Large intestine (tissue), 3 donors: Measurements from ENCODE around the gene NYNRIN. TPM values are rescaled to one million over a fixed set of nuclear protein-coding genes. Genes with fewer than 3 reads are reported as not detected.

Source experiments
- DNase-seq, 2 donors: peaks; one replicate each; pipeline versions ENCODE4 v3.0.0 to v3.0.0-alpha.2; 2013
- H3K27ac ChIP-seq: one replicate; pipeline ENCODE4 v1.5.1; 2013; ENCODE audit warnings: low read length
- H3K27me3 ChIP-seq: 2 replicates; pipeline ENCODE4 v1.6.1; 2013; ENCODE audit warnings: low read length; ENCODE audit not compliant: control insufficient read depth, insufficient read depth
- H3K36me3 ChIP-seq: 2 replicates; pipeline ENCODE4 v1.6.1; 2013; ENCODE audit warnings: low read length; ENCODE audit not compliant: control insufficient read depth, insufficient read depth
- H3K4me1 ChIP-seq: one replicate; pipeline ENCODE4 v1.6.1; 2013; ENCODE audit warnings: low read length; ENCODE audit not compliant: control insufficient read depth, insufficient read depth
- H3K4me3 ChIP-seq: one replicate; pipeline ENCODE4 v1.5.1; 2013; ENCODE audit warnings: low read length
- H3K9me3 ChIP-seq: one replicate; pipeline ENCODE4 v1.6.1; 2013; ENCODE audit warnings: mild to moderate bottlenecking, low read depth, low read length, moderate library complexity; ENCODE audit not compliant: control insufficient read depth
- WGBS: methylation state at CpG from one replicate; pipeline ENCODE4 v1.1.5; 2013; ENCODE audit warnings: low lambda C conversion rate; ENCODE audit not compliant: insufficient coverage; 5-methylcytosine and 5-hydroxymethylcytosine counted together
- polyA plus RNA-seq: library from polyadenylated mRNA; unstranded; fragments of 120-200 nt; gene quantifications from one replicate; pipeline ENCODE4 v1.2.1, GENCODE V29; 2013

Gene NYNRIN
- polyA plus RNA-seq, 1 donor: 54.4 TPM

DNA sequence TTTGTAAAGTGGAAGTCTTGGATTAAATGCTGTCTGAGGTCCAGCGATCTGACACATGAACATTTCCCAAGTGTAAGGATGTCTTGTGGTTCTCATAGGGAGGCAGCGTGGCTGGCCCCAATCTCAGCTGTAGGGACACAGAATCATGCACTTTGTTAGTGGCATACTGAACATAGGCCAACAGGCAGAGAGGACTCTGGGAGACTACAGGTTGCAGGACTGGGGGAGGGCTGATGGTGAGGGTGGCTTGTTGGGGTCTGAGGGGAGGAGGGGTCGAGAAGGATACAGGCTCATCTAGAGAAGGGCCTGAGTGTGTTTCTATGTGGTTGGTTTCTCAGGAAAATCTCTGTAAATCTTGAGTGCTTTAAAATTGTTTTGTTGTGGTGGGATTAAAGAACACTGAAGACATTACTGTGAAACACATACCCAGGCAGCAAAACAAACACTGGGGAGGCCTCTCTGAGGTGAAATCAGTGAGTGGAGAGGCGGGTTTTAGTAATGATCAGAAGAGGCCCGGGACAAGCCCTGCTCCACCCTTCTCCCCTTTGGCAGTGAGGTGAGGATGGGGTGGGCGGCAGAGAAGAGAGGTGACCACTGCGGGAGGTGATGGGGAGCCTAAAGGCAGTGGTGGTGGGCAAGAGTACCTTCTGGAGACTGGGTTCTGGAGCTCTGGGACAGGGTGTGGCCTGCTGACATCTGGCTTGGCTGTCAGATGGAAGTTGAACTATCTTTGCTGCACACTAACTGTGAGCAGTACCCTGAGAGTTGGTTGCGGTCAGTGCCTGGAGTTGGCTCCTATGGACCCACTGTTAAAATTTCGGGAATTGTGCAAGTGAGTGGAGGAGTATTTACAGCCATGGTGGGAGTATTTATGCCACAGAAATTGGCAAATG is 3.3 kb downstream of the NYNRIN start:
- peaks cover 24% of the 10 kb centered on the region for H3K36me3 ChIP-seq
- DNase-seq: peak in 1 of 2 donors; percentile 41
- no CpG with 5 or more reads among the region's 9 CpGs for WGBS
- peak overlapping the region; percentile 28 for H3K27ac ChIP-seq
- no peaks in the 10 kb centered on the region for H3K27me3 ChIP-seq
- peaks cover 40% of the 10 kb centered on the region for H3K4me1 ChIP-seq
- no peaks in the 10 kb centered on the region for H3K9me3 ChIP-seq
- H3K4me3 ChIP-seq: no peak overlapping the region

DNA sequence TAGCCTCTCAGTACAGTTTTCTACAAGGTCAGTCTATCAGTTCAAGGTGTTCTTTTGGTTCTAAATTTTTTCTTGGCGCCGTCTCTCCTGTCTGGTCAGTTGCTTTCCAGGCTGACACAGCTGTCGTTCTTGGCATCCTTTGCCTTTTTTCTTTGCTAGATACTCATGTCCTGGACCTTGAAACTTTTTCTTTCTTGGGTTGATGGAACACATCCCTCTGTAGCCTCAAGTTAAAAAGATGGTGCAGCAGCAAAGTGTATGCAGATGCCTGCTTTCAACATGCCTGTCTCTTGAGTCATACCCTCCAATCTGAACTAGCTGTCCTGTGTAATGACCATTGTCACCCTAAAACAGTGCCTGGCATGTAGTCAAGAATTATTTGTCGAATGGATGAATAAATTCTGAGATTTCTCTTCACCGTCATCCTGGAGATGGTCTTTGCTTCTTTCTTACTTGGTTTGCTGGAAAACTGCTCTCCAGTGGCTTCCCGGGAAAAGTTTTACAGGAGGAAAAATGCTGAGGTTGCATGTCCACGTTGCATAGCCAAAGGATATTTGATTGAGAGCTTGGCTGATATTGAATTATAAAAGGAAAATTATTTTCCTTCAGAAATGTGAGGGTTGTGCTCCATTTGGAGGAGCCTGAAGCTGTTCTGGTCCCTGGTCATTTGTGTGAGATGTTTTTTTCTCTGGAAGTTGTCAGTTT is 4.6 kb downstream of the NYNRIN start:
- H3K4me3 ChIP-seq: no peak overlapping the region
- H3K36me3 ChIP-seq: peaks cover 37% of the 10 kb centered on the region
- H3K27ac ChIP-seq: no peak overlapping the region
- peaks cover 30% of the 10 kb centered on the region for H3K4me1 ChIP-seq
- H3K9me3 ChIP-seq: no peaks in the 10 kb centered on the region
- no peak for DNase-seq
- WGBS: 54% methylated on average over 2 of the region's 7 CpGs
- H3K27me3 ChIP-seq: no peaks in the 10 kb centered on the region

- DNase-seq: no peak
- Histone ChIP-seq H3K9me3 (no peaks in the 10 kb centered on the region), H3K27ac (no peak overlapping the region), H3K4me3 (no peak overlapping the region), H3K27me3 (no peaks in the 10 kb centered on the region), H3K36me3 (peaks cover 51% of the 10 kb centered on the region), H3K4me1 (peaks cover 29% of the 10 kb centered on the region)
- WGBS: no CpG with 5 or more reads among the region's 4 CpGs
These were observed 6.0 kb downstream of the NYNRIN start for GRCh38 chr14:24404814-24405213.

- DNase-seq: no peak
- peaks cover 16% of the 10 kb centered on the region for H3K4me1 ChIP-seq
- no peaks in the 10 kb centered on the region for H3K27me3 ChIP-seq
- no peak overlapping the region for H3K4me3 ChIP-seq
- no peaks in the 10 kb centered on the region for H3K9me3 ChIP-seq
- H3K36me3 ChIP-seq: peaks cover 66% of the 10 kb centered on the region
- WGBS: no CpG with 5 or more reads among the region's 6 CpGs
- H3K27ac ChIP-seq: no peak overlapping the region
These were observed 7.6 kb downstream of the NYNRIN start for GRCh38 chr14:24406416-24406815.

- H3K27ac ChIP-seq: no peak overlapping the region
- peaks cover 78% of the 10 kb centered on the region for H3K36me3 ChIP-seq
- no peak overlapping the region for H3K4me3 ChIP-seq
- no peaks in the 10 kb centered on the region for H3K9me3 ChIP-seq
- H3K27me3 ChIP-seq: no peaks in the 10 kb centered on the region
- WGBS: no CpG with 5 or more reads among the region's 18 CpGs
- H3K4me1 ChIP-seq: peaks cover 4% of the 10 kb centered on the region
- DNase-seq: no peak
These were observed 9.0 kb downstream of the NYNRIN start for GRCh38 chr14:24407608-24408325.

DNA sequence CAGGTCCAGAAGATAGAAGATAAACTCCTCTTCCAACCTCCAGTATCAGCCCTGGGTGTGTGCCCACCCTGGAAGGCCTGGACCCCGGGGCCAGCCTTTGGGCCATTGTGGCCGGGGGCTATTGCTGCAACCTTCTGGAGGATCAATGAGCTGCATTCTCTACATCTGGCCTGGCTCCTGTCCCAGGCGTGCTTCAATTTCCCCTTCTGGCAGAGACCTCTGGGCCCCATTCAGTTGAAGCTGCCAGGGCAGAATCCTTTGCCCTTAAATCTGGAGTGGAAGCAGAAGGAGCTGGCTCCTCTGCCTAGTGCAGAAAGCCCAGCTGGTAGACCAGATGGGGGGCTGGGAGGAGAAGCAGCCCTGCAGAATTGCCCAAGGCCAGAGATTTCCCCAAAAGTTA is 10.0 kb downstream of the NYNRIN start:
- Histone ChIP-seq H3K27me3 (no peaks in the 10 kb centered on the region), H3K4me1 (no peaks in the 10 kb centered on the region), H3K4me3 (no peak overlapping the region), H3K9me3 (no peaks in the 10 kb centered on the region), H3K27ac (no peak overlapping the region), H3K36me3 (peaks cover 87% of the 10 kb centered on the region)
- no CpG with 5 or more reads among the region's 3 CpGs for WGBS
- no peak for DNase-seq

DNA sequence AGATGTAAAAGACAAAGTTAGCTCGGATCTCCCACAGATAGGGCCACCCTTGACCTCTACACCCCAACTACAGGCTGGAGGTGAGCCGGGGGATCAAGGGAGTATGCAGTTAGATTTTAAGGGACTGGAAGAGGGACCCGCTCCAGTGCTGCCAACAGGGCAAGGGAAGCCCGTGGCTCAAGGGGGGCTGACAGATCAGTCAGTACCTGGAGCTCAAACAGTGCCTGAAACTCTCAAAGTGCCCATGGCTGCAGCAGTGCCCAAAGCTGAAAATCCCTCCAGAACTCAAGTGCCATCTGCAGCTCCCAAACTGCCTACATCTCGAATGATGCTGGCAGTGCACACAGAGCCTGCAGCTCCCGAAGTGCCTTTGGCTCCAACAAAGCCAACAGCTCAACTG is 10.4 kb downstream of the NYNRIN start:
- H3K27ac ChIP-seq: no peak overlapping the region
- DNase-seq: no peak
- no CpG with 5 or more reads among the region's 6 CpGs for WGBS
- no peaks in the 10 kb centered on the region for H3K27me3 ChIP-seq
- no peaks in the 10 kb centered on the region for H3K9me3 ChIP-seq
- H3K4me3 ChIP-seq: no peak overlapping the region
- peaks cover 91% of the 10 kb centered on the region for H3K36me3 ChIP-seq
- no peaks in the 10 kb centered on the region for H3K4me1 ChIP-seq

- H3K27me3 ChIP-seq: no peaks in the 10 kb centered on the region
- H3K27ac ChIP-seq: no peak overlapping the region
- DNase-seq: no peak
- no peaks in the 10 kb centered on the region for H3K9me3 ChIP-seq
- no peaks in the 10 kb centered on the region for H3K4me1 ChIP-seq
- peaks cover 93% of the 10 kb centered on the region for H3K36me3 ChIP-seq
- H3K4me3 ChIP-seq: no peak overlapping the region
- no CpG with 5 or more reads among the region's 10 CpGs for WGBS
These were observed 11.2 kb downstream of the NYNRIN start for GRCh38 chr14:24409956-24410355.

DNA sequence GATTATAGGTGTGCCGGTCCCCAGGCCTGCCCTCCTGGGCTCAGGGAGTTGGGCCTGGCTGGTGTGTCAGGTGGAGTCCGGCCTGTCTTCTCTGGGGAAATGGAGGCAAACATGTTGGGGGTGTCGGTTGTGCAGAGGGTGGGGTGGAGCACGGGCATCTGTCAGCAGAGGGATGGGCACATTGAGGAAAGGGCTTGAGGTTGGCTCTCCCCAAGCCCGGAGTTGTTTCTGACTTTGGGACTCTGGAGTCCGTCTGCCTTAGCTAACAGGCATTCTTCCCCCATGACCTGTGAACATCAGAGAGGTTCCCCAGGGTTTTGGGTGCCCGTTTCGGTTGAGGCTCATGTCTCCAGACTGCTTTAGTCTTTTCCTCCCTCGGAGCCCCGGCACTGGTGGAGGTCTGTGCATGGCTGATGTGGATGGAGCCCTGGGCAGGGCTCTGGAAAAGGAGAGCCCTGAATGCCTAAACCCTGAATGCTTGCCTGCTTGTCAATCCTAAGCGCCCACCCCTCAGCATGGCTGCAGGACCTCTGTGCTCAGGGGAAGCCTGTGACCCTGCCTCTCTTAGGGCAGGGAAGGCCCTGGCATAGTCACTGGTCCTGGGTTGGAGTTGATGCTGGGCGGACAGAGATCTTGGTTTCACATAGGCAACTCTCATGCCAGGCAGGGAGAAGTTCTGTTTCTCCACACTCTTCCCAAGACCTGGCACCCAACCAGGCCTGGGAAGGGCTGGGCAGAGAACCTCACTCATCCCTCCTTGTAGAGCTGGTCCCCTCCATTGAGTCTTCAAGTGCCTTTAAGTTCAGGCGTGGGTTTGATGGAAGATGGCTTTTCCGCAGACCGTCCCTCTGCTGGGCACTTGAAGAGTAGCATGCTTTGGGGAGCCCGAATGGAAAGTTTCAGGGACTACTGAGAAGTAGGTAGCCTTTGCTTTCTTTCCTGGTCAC is 12.9 kb downstream of the NYNRIN start:
- Histone ChIP-seq H3K27me3 (no peaks in the 10 kb centered on the region), H3K36me3 (peaks cover 86% of the 10 kb centered on the region), H3K9me3 (no peaks in the 10 kb centered on the region), H3K27ac (no peak overlapping the region), H3K4me1 (no peaks in the 10 kb centered on the region), H3K4me3 (no peak overlapping the region)
- no CpG with 5 or more reads among the region's 16 CpGs for WGBS
- DNase-seq: peak in 1 of 2 donors; percentile 32
